CD1c-positive myeloid dendritic cell (primary cell): Measurements from ENCODE around the gene DUXA.
"Not testable (repeated sequence)": the region's sequence is repeated elsewhere in the genome, so short reads cannot be mapped to it uniquely, and the experiment has no call there.

ENCODE experiments used
- DNase-seq: peaks from one replicate; pipeline ENCODE4 v3.0.0-alpha.2; 2016; ENCODE audit errors: extremely low spot score

DUXA gene

DNA sequence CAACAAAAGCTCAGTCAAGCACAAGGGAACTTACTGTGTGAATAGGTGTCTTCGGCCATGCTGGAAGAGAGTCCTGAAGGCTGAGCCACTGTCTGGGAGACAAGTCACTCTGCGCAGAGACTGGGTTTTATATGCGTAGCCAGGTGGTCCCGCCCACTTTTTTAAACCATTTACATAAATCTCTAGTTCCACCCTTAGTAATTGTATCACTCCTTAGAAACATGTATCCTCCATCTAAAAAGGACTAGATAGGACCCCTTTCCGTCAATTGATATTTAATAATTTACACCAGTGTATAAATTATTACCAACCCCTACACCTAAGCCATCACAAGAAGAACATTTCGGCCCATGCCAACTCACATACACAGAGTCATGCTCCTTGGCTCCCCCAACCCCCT, at the start of gene DUXA:
Gene DUXA, minus strand, starts transcription at position 101 of the 400 bp plus-strand sequence. Its CDS starts 42 bp downstream, at position 59.
- DNase-seq: no peak

DNA sequence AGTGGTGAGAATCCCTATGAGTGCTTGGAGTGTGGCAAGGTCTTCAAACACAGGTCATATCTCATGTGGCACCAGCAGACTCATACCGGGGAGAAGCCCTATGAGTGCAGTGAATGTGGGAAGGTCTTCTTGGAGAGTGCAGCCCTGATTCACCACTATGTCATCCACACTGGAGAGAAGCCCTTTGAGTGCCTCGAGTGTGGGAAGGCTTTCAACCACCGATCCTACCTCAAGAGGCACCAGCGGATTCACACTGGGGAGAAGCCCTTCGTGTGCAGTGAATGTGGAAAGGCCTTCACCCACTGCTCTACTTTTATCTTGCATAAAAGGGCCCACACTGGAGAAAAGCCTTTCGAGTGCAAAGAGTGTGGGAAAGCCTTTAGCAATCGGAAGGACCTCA, 44.8 kb upstream of the DUXA start:
- DNase-seq: no peak

DNA sequence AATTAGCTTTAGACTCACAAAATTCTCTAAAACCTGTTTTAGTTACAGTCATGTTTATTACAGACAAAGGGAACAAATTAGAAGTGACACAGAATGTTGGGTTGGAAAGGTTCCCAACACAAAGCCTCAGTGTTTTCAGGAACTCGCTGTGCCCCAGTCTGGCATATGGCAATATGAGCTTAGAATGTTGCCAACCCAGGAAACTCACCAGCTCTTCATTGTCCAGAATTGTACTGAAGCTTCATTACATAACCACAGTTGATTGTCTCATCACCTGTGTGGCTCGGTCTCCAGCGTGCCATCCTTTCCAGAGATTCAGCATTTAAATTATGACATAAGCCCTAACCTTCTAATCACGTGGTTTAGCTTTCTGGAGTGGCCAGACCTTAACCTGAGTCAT, 43.1 kb upstream of the DUXA start:
- DNase-seq: no peak

DNA sequence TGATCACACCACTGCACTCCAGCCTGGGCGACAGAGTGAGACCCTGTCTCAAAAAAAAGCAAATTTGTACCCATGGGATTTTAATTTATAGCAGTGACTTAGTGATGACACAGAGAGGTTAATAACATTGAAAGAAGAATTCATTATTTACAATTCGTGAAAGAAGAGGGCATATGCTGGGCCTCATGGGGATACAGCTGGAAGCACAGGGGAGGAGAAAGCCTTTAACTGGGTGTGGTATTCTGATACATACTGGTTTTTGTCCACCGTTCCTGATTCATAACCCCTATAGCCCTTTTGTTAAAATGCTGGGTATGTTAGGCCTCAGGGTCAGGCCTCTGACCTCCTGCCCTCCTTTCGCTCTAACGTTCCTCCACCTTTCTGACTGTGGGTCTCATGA, 34.9 kb upstream of the DUXA start:
- no peak for DNase-seq

DNA sequence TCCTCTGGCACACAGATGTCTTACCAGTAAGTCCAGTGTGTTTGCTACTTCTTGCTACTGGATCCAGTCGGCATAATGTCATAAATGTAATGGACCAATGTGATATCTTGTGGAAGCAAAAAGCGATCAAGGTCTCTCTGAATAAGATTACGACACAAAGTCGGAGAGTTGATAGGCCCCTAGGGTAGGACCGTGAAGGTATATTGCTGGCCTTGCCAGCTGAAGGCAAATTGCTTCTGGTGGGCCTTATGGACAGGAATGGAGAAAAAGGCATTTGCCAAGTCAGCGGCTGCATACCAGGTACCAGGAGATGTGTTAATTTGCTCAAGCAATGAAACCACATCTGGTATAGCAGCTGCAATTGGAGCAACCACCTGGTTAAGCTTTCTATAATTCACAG, 30.6 kb upstream of the DUXA start:
- not testable (repeated sequence) for DNase-seq

DNA sequence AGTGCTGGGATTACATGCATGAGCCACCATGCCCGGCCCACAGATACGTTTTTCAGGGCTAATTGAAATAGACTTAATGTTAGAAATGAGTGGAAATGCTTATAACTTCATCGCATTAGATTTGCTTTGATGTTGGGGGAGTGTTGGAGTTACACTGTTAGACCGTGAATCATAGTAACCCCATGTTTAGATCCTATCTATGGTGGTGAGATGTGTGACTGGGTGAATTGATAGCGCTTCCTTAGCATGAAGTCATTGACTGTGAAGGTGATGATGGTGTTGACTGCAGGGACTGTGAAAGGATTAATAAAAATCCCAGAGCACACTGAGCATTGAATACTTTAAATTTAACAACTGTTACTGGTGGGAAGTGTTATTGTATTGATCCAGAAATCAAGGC, 25.7 kb upstream of the DUXA start:
- no peak for DNase-seq

DNA sequence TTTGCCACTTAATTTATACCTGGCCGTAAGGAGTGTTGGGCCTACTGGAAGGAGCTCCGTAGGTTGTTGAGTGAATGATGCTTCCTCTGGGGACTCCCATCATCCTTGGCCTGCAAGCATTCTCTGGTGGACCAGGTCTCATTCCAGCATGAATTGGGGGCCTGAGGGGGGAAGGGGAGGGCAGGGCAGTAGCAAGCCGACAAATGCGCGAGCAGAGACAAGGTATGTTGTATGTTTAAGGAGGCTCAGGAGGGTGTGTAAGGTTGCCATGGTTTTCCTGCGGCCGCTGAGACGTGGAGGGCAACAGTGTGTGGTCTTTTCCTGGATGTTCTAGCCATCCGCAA, 24.8 kb upstream of the DUXA start:
- DNase-seq: no peak

DNA sequence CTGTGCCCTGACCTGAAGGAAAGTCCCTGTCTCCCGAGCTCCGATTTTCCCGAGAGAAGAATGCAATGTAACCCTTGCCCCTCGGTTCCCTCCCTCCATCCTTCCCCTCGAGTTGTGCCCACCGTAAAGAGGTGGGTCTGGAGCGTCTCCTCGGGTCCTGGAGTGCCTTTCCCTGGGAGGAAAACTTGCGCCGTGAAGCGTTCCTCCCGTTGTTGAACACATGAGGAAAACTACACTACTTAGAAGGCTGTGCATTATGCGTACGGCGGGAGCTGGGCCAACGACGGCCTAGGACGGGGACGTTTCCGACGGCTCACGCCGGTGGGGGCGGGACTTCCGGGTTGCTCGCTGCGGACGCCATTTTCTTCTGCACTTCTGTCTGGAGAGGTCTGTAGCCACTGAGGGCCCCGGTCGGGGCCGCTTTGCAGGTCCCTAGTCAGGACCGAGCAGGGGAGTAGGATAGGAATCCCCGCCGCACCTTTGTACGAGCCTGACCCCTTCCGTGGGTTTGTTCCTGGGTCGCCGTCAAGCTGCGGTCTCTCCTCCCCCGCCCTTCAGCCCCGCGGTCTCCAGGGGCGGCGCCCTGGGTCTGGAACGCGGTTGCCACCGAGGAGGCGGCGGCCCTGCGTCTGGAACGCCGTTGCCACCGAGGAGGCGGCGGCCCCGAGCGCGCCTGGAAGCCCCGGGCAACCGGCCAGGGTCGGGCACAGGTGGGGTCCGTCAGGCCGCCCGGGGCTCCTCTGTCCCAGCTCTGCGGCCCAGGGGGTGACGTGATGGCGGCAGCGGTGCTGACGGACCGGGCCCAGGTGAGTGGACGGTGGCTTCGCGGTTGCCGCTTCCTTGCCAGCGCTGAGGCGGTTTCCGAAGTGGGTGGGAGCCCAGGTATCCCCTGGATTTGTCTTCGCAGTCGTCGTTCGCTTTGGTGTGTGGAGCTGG, 24.1 kb upstream of the DUXA start, which contains the start of gene ZNF264:
Gene ZNF264, plus strand, starts transcription at position 360 of the 936 bp plus-strand sequence. Its CDS starts 414 bp downstream, at position 774.
- DNase-seq: peak; percentile 89

DNA sequence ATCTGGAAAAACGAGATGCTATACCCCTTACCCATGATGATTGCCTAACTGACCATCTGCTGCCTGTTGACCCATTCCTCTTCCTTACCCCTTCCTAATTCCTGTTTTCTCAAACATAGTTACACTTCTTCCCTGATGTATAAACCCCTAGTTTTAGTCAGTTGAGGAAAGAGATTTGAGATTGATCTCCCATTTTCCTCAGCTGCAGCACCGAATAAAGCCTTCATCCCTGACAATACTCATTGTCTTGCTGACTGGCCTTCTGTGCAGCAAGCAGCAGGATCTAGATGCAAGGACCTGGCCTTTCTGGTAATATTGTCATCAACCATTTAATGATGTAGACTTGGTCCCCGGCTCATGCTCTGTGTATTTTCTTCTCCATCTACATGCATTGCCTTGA, 23.0 kb upstream of the DUXA start:
- no peak for DNase-seq

DNA sequence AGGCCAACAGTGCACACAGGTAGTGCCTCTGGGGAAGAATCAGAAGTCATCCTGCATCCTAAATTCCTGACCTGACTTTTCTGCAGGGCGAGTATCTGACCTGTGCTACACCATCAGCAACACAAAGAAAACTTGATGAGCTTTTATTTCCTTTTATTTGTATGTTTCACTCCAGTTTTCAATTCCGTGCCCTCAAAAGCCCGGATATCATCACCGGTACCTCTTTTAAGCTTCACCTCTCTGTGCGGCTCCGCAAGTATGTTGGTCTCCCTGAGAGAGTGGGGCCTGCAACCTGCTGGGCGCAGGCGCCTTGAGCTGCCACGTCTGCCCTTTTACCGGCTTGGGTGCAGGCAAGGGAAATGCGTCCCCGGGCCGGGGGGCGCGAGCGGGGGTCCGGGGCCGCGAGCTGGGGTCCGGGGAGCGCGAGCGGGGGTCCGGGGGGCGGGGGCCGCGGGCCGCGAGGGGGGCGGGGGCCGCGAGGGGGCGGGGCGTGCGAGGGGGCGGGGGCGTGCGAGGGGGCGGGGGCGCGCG, 4.3 kb upstream of the DUXA start:
- peak; percentile 5 for DNase-seq

DNA sequence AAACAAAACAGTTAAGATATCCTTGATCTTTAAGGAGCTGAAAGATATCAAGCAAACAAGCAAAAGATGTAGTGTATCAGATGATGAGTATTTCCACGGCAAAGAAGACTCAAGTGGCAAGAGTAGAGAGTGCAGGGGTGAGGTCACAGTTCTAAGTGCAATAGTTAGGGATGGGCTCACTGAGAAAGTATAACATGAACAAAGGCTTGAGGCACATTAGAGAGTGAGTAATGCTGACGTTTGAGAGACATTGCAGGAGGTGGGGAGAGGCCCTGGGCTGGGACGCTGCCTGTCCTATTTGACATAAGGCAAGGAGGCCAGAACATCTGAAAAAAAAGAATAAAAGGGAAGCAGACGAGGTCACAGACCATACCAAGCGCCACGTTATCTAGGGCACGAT, 1.4 kb downstream of the DUXA start:
- DNase-seq: no peak

DNA sequence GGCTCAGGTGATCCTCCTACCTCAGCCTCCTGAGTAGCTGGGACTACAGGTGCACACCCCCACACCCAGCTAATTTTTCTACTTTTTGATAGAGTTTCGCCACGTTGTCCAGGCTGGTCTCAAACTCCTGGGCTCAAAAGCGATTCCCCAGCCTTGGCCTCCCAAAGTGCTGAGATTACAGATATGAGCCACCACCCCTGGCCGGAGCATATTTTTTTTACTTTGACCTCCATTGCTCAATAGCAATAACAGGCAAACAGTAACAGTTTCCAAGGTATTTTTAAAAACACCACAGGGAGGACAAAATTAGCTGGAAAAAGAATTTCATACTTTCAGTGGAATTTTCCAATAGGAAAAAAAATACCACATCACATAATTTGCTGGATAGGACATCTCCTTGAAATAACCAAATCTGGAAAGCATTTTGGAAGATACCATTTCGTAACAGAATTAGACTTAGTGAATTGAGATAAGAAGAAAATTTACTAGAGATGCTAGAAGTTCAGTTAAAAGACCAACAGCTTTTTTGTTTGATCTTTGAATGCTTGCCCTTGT, 5.2 kb downstream of the DUXA start:
- DNase-seq: no peak

DNA sequence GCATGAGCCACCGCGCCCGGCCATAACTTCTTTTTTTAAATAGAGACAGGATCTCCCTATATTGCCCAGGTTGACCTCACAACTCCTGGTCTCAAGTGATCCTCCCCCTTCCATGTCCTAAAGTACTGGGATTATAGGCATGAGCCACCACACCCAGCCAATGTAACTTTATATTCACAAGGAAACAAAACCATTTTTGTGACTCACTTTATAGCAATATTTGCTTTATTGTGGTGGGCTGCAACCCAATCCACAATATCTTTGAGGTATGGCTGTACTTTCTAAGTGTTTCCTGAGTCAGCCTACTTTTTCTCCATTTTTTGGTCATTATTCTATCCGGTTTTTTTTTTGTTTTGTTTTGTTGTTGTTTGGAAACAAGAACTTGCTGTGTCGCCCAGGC, 14.4 kb downstream of the DUXA start:
- DNase-seq: no peak

DNA sequence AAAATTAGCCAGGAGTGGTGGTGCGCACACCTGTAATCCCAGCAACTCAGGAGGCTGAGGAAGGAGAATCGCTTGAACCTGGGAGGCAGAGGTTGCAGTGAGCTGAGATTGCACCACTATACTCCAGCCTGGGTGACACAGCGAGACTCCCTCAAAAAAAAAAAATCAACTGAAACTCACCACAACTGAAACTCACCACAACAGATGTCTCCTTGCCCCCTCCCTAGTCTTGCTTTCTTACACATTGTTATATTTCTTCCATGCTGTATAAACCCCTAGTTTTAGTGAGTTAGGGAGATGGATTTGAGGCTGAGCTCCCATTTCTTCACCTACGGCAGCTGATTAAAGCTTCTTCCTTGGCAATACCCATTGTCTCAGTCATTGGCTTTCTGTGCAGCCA, 25.6 kb downstream of the DUXA start:
- DNase-seq: no peak

DNA sequence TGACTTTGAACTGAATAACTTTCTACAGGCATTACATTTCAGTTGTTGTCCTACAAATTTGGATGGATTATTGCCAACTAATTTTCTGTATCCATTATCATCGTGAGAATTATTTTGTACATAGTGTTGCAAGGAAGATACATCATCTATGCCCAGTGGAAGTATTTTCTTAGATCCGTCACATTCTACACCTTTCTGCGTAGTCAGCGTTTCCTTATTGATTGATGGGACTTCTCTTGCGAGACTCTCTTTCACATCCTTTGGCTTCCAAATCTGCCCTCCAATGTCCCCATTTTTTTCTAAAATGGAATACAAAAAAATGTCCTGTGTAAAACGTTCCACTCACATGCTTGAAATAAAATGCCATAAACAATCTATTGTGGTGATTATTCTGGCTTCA, 31.5 kb downstream of the DUXA start:
- no peak for DNase-seq

DNA sequence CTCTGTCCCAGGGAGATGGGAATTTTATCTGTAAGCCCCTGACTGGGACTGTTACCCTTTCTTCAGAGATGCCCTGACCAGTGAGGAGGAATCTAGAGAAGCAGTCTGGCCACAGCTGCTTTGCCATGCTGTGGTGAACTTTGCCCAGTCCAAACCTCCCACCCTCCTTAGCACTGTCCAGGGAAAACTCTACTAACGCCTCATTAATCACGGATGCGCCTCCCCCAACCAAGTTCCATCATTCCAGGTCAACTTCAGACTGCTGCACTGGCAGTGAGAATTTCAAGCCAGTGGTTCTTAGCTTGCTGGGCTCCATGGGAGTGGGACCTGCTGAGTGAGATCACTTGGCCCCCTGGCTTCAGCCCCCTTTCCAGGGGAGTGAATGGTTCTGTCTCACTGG, 39.9 kb downstream of the DUXA start:
- DNase-seq: not testable (repeated sequence)

DNA sequence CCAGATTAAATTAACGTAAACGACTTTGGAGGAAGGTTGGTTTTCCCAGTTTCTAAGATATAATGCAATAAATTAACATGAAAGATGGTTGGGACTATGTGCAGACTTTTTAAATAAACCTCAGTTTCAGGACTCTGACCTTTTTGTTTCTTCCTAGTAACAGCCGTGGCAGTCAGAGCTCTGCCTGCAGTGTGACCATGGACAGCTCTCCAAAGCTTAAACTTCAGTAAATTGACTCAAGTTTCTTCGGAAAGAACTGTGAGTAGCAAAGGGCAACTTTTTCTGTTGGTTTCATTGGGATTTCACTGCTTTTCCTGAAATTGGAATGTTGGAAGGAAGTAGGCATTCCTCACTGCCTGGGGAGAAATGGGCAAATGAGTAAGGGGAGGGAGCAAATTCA, 43.4 kb downstream of the DUXA start:
- DNase-seq: no peak

DNA sequence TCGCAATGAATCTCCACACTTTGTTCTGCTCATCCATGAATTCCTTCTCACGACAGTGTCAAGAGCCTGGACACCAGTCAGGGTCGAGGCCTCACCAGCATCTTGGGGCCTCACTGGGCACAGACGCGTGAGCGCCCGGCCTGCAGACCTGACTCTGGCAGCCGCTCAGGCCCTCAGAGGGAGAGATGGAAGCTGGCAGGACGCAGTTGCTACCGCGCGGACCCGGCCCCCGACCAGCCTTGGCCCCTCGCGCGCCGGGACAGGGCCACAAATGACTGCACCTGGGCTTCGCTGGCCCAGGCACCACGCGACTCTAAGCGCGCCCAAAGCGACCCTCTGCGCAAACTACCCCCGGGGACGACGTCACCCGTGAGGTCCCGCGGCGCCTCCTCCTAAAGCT, 48.4 kb downstream of the DUXA start:
- no peak for DNase-seq

DNA sequence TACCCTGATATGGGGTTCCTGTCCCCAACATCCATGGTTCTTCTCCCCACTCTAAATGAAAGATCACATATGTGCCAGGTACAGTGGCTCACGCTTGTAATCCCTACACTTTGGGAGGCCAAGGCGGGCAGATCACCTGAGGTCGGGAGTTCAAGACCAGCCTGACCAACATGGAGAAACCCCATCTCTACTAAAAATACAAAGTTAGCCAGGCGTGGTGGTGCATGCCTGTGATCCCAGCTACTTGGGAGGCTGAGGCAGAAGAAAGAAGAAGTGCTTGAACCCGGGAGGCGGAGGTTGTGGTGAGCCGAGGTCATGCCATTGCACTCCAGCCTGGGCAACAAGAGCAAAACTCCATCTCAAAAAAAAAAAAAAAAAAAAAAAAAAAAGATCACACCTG, 53.8 kb downstream of the DUXA start:
- not testable (repeated sequence) for DNase-seq

DNA sequence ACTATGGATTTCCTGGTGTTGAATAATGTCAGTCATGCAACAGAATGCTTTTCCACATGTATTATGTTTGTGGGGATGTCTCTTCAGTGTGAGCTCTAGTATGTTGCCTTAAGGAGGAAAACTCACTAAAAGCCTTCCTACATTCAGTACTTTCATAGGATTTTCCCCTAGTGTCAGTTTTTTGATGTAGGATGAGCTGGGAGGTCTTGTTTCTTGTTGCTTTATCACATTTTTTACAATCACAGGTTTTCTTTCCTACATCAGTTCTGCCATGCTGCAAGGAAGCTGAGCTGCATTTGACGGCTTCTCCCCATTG, 56.0 kb downstream of the DUXA start:
- no peak for DNase-seq

DNA sequence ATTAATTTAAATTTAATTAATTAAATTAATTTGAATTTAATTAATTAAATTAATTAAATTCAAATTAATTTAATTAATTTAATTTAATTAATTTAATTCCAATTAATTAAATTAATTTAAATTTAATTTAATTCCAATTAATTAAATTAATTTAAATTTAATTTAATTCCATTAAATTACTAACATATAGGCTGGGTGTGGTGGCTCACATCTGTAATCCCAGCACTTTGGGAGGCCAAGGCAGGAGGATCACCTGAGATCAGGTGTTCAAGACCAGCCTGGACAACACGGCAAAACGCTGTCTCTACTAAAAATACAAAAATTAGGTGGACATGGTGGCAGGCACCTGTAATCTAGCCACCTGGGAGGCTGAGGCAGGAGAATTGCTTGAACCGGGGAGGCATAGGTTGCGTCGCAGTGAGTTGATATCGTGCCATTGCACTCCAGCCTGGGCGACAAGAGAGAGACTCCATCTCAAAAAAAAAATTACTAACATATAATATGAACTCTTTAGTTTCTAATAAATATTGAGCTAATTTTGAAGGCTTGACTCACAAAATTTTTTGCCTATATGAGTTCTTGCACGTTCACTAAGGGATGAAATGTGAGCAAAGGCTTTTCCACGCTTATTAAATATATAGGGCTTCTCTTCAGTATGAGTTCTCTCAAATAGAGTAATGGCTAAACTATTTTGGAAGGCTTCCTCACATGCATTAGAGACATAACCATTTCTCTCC, 56.5 kb downstream of the DUXA start:
- DNase-seq: peak; percentile 3

DNA sequence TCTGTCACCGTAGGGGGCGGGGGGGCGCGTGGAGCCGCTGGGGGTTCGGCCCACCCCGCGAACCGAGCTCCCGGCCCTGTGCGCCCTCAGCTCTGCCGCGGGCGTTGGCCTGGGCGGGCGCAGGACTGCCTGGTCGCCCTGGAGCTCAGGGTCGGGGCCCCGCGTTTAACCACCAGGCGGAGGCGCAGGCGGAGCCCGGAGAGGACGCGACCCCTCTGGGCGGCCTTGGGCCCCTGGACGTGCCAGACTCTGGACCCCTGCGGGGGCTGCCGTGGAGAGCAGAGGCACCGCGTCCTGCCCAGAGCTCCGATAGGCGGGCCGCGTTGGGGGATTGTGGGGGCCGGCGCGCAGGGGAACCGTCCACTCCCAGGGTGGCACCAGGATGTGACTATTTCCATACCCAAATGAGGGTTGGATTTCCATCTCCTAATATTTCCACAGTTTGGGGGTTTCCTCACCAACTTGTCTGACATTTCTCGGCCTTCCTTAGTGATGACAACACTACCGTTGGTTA, 60.5 kb downstream of the DUXA start:
- DNase-seq: no peak
